ENCODE measurements around the gene MYO1H.

Gene MYO1H

DNA sequence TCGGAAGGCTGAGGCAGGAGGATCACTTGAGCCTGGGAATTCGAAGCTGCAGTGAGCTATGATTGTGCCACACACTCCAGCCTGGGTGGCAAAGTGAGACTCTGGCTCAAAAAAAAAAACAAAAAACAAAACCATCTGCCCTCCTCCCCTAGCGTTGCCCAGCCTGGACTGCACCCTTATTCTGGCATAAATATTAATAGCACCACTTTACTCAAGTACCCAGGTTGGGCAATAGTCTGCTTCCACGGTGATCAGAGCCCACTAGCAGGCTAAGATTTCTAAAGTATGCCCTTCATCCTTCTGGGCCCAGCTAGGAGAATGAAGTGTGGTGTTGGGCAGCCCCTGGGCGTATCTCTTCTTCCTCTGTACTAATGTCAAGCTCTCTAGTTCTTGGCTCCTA lies 96.1 kb downstream of the MYO1H start:
- H3K4me1 ChIP-seq, result no peaks in the 10 kb centered on the region
- no peak overlapping the region for H2AFZ ChIP-seq
- H3K27me3 ChIP-seq (ENCODE audit: control insufficient read depth, insufficient read depth, low read length), result no peaks in the 10 kb centered on the region
- TF ChIP-seq, protein P1, sequence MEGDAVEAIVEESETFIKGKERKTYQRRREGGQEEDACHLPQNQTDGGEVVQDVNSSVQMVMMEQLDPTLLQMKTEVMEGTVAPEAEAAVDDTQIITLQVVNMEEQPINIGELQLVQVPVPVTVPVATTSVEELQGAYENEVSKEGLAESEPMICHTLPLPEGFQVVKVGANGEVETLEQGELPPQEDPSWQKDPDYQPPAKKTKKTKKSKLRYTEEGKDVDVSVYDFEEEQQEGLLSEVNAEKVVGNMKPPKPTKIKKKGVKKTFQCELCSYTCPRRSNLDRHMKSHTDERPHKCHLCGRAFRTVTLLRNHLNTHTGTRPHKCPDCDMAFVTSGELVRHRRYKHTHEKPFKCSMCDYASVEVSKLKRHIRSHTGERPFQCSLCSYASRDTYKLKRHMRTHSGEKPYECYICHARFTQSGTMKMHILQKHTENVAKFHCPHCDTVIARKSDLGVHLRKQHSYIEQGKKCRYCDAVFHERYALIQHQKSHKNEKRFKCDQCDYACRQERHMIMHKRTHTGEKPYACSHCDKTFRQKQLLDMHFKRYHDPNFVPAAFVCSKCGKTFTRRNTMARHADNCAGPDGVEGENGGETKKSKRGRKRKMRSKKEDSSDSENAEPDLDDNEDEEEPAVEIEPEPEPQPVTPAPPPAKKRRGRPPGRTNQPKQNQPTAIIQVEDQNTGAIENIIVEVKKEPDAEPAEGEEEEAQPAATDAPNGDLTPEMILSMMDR (IDR thresholded peaks at IDR 0.05), result no peak
- H3K79me2 ChIP-seq, result no peaks in the 10 kb centered on the region
- H3K4me3 ChIP-seq (ENCODE audit: low read depth, low read length), result no peak overlapping the region
- H3K4me2 ChIP-seq (ENCODE audit: low read length), result no peak overlapping the region
- H3K9me3 ChIP-seq (ENCODE audit: control insufficient read depth, low read length), result no peaks in the 10 kb centered on the region
- H3K36me3 ChIP-seq (ENCODE audit: control insufficient read depth, insufficient read depth, low read length), result no peaks in the 10 kb centered on the region
- no peak overlapping the region for H3K9ac ChIP-seq
- H3K27ac ChIP-seq, result no peak overlapping the region

DNA sequence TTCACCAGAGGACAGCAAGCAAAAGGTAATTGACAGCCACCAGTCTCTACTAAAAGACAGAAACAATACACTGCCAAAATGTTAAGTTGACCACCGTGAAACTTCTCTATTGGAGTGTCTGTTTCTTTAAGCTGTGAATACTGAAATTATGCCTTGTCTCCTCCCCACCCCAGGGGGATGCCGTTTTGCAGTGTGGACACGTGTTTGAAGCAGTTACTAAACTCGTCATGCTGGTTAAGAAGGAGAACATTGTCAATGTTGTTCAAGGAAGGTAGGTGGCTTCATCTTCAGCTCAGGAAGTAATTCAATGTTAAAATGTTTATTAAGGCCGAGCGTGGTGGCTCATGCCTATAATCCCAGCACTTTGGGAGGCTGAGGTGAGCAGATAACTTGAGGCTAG lies 96.6 kb downstream of the MYO1H start:
- Histone ChIP-seq H3K9ac (no peak overlapping the region), H3K4me3 (ENCODE audit: low read depth, low read length) (no peak overlapping the region), H3K36me3 (ENCODE audit: control insufficient read depth, insufficient read depth, low read length) (no peaks in the 10 kb centered on the region), H3K4me1 (no peaks in the 10 kb centered on the region), H3K27ac (no peak overlapping the region), H3K79me2 (no peaks in the 10 kb centered on the region), H3K9me3 (ENCODE audit: control insufficient read depth, low read length) (no peaks in the 10 kb centered on the region), H3K27me3 (ENCODE audit: control insufficient read depth, insufficient read depth, low read length) (no peaks in the 10 kb centered on the region), H3K4me2 (ENCODE audit: low read length) (no peak overlapping the region), H2AFZ (no peak overlapping the region)
- TF ChIP-seq, protein P1 (IDR thresholded peaks at IDR 0.05), result no peak

- H3K4me1 ChIP-seq, result no peaks in the 10 kb centered on the region
- no peak overlapping the region for H3K27ac ChIP-seq
- H3K4me3 ChIP-seq (ENCODE audit: low read depth, low read length), result no peak overlapping the region
- TF ChIP-seq, protein P1 (IDR thresholded peaks at IDR 0.05), result no peak
- H3K9me3 ChIP-seq (ENCODE audit: control insufficient read depth, low read length), result no peaks in the 10 kb centered on the region
- no peak overlapping the region for H3K9ac ChIP-seq
- H3K4me2 ChIP-seq (ENCODE audit: low read length), result no peak overlapping the region
- no peaks in the 10 kb centered on the region for H3K36me3 ChIP-seq (ENCODE audit: control insufficient read depth, insufficient read depth, low read length)
- no peak overlapping the region for H2AFZ ChIP-seq
- no peaks in the 10 kb centered on the region for H3K27me3 ChIP-seq (ENCODE audit: control insufficient read depth, insufficient read depth, low read length)
- no peaks in the 10 kb centered on the region for H3K79me2 ChIP-seq
Measured at GRCh38 chr12:109445191-109445609, 97.5 kb downstream of the MYO1H start.

- Histone ChIP-seq H2AFZ (no peak overlapping the region), H3K36me3 (ENCODE audit: control insufficient read depth, insufficient read depth, low read length) (no peaks in the 10 kb centered on the region), H3K4me2 (ENCODE audit: low read length) (no peak overlapping the region), H3K4me3 (ENCODE audit: low read depth, low read length) (no peak overlapping the region), H3K9ac (no peak overlapping the region), H3K27ac (no peak overlapping the region), H3K4me1 (no peaks in the 10 kb centered on the region), H3K79me2 (no peaks in the 10 kb centered on the region), H3K9me3 (ENCODE audit: control insufficient read depth, low read length) (no peaks in the 10 kb centered on the region), H3K27me3 (ENCODE audit: control insufficient read depth, insufficient read depth, low read length) (no peaks in the 10 kb centered on the region)
- TF ChIP-seq, protein P1 (IDR thresholded peaks at IDR 0.05), result no peak
Measured at GRCh38 chr12:109446869-109447268, 99.2 kb downstream of the MYO1H start.

DNA sequence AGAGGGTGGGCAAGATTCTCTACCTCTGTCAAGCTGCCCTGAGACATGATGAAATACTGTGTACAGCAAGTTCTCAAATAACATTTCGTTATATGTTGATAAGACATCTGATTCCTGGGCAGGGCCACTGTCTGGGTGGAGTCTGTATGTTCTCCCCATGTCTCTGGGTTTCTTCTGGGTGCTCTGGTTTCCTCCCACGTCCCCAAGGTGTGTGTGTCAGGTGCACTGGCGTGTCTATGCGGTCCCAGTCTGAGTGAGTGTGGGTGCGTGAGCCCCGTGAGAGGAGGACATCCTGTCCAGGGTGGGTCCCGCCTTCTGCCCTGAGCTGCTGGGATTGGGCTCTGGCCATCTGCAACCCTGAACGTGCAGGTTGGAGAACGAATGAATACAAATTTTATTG lies 99.8 kb downstream of the MYO1H start:
- Histone ChIP-seq H3K4me2 (ENCODE audit: low read length) (no peak overlapping the region), H3K4me1 (no peaks in the 10 kb centered on the region), H3K79me2 (no peaks in the 10 kb centered on the region), H3K4me3 (ENCODE audit: low read depth, low read length) (no peak overlapping the region), H3K9me3 (ENCODE audit: control insufficient read depth, low read length) (no peaks in the 10 kb centered on the region), H3K27ac (no peak overlapping the region), H2AFZ (no peak overlapping the region), H3K27me3 (ENCODE audit: control insufficient read depth, insufficient read depth, low read length) (no peaks in the 10 kb centered on the region), H3K36me3 (ENCODE audit: control insufficient read depth, insufficient read depth, low read length) (no peaks in the 10 kb centered on the region), H3K9ac (no peak overlapping the region)
- TF ChIP-seq, protein P1 (IDR thresholded peaks at IDR 0.05), result no peak

All from parathyroid adenoma (tissue), 2 donors.